Choroid plexus epithelial cell (primary cell): Measurements from ENCODE around the gene GABRG3.

Source experiments
- DNase-seq: peaks from one replicate; pipeline ENCODE4 v3.0.0-alpha.2; 2010; ENCODE audit warnings: low read depth
- H3K4me3 ChIP-seq: 2 replicates; pipeline ENCODE4 v1.5.1; 2011; ENCODE audit warnings: low read depth, mild to moderate bottlenecking, control low read depth, low read length, moderate library complexity
- TF ChIP-seq, protein P1 (sequence below): conservative IDR thresholded peaks from 2 replicates; pipeline ENCODE4 v1.5.1; 2011; ENCODE audit warnings: low read depth, mild to moderate bottlenecking, control low read depth, inconsistent platforms, low read length, moderate library complexity

GABRG3 gene

DNA sequence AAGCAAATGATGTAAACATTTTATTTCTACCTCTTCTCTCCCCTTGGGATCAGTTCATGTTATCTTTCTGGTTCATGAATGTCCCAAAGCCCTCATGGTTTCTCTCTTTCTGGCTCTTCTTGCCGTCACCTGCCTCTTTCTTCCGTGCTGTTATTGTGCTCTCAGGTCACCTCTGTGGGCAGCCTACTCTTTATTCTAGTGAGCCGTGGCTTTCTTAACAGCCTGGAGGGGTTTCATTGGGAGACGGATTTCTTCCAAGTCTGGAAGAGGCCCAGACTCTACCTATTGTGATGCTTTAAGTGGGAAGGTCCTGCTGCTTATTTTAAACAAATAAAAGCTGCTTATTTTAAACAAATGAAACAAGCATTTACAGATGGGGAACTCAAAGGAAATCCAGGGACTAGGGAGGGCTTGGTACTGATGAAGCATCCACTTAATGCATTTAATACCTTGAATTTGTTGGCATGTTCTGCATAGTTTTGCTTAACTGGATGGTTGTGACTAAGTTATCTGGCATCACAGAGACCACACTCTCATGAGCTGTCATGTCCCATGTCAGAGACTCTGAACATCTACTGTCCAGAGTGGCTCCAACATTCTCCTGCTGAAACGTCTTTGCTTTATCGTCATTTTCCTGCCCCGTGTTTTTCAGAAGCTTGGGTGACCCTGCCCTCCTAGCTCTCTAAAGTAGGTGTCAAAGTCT lies 443.3 kb downstream of the GABRG3 start:
- H3K4me3 ChIP-seq: no peak overlapping the region
- peak; percentile 13 for DNase-seq
- TF ChIP-seq, protein P1, sequence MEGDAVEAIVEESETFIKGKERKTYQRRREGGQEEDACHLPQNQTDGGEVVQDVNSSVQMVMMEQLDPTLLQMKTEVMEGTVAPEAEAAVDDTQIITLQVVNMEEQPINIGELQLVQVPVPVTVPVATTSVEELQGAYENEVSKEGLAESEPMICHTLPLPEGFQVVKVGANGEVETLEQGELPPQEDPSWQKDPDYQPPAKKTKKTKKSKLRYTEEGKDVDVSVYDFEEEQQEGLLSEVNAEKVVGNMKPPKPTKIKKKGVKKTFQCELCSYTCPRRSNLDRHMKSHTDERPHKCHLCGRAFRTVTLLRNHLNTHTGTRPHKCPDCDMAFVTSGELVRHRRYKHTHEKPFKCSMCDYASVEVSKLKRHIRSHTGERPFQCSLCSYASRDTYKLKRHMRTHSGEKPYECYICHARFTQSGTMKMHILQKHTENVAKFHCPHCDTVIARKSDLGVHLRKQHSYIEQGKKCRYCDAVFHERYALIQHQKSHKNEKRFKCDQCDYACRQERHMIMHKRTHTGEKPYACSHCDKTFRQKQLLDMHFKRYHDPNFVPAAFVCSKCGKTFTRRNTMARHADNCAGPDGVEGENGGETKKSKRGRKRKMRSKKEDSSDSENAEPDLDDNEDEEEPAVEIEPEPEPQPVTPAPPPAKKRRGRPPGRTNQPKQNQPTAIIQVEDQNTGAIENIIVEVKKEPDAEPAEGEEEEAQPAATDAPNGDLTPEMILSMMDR: no peak

DNA sequence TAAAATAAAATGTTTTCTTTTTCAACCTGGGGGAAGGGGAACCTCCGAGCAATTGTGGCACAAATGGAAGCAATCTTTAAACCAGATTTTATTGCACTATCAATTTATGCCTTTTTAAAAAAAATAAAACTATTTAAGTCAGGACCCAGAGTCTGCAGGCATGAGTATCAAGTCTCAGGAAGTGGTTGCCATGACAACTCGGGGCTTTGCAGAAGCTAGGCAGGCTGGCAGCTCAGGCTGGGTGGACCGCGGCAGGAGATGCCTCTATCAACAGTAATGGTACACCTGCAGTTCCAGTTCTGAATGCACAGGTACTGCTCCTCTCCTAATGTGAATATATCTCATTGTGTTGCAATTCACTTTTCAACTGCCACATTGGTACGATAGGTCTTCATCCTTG lies 447.7 kb downstream of the GABRG3 start:
- no peak for DNase-seq
- no peak overlapping the region for H3K4me3 ChIP-seq
- TF ChIP-seq, protein P1: no peak

DNA sequence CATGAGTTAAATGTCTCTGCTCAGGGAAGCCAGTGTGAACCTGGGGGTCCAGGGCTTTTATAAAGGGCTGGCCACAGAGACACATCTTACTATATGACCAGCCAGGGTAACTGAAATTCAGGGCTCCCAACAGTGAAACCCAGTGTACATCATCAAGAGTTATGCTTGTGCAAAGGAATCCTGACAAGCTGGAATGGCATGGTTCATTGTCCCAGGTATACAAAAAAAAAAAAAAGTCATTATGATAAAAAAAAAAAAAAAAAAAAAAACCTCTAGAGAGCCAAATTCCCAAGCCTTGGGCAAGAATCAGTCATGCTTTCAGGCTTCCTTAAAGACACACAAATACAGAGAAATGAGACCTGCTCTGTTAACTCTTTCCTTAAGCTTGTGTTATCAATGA lies 452.0 kb downstream of the GABRG3 start:
- H3K4me3 ChIP-seq: no peak overlapping the region
- no peak for DNase-seq
- TF ChIP-seq, protein P1: no peak

DNA sequence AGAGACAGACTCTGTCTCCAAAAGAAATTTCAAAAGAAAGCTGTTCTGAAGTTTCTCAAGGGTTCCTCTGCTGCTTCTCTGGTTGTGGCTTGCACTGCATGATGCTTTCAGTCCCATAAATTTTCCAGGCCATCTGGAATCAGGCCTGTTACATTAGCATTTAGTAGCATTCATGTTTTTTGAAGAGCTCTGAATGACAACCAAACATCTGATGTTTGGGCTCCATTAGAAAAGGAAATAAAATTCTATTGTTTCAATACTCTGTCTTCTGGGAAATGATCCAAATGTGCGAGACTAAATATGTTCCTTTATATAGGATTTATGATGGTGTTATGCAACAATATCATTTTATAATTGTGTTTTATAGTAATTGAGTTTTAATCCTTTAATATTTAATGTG lies 455.8 kb downstream of the GABRG3 start:
- TF ChIP-seq, protein P1: no peak
- DNase-seq: no peak
- no peak overlapping the region for H3K4me3 ChIP-seq

DNA sequence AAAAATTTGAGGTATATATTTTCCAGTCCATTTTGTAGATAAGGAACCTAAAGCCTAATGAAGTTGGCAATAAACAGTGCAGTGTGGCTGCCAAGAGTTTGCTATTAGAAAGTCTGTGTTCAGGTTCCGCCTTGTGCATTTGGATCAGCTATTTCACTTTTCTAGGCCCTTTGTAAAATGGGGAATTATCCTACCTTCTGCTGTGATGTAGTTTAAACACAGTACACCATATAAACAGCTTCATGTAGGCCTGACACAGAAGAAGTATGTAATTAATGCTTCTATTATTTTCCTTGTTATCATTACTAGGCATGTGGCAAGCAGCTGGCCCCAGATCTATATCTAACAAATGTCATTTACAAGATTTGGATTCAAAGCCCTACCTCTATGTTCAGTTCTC lies 456.3 kb downstream of the GABRG3 start:
- DNase-seq: no peak
- H3K4me3 ChIP-seq: no peak overlapping the region
- TF ChIP-seq, protein P1: no peak

DNA sequence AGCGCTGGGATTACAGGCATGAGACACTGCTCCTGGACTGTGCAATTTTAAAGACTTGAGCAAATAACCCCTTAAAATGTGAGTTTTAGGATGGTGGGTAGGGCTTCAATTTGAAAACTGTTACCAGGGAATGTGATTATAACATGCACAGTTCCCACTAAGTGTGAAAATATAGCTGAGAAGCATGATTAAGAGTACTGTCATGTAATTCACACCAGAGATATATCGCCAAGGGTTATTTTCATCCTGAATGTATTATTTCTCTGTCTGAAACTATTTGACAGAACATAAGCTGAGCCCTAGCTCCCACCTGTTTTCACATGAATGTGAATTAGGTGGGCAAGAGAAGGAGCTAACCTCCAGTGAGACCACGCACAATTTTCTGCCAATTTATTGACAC lies 457.2 kb downstream of the GABRG3 start:
- TF ChIP-seq, protein P1: no peak
- DNase-seq: no peak
- no peak overlapping the region for H3K4me3 ChIP-seq

GRCh38 chr15:27429577-27429976 lies 458.6 kb downstream of the GABRG3 start:
- H3K4me3 ChIP-seq: no peak overlapping the region
- no peak for DNase-seq
- TF ChIP-seq, protein P1: no peak
